K562 (cell line): ENCODE results near the gene SPAG4. TPM values are rescaled to one million over a fixed set of nuclear protein-coding genes. Genes with fewer than 3 reads are reported as not detected.

Experiments used
- ATAC-seq: fragments of 200-7000 bp; cut with Tn5 transposase; 3 replicates; pipeline ENCODE4 v1.9.1; 2020; ENCODE audit warnings: moderate library complexity
- BruUV-seq: library from RNA; stranded (reverse); fragments of 400-500 nt; replicated peaks from 2 replicates; lab custom pipeline; 2021; lab: Mats Ljungman, UMichigan
- CTCF ChIA-PET: fragments of 300-600 bp; formaldehyde crosslinking; extraction: SDS; loops from one replicate; lab custom pipeline; 2021; ENCODE audit warnings: low intra/inter-chr PET ratio; lab: Yijun Ruan, JAX
- POLR2A ChIA-PET: fragments of 300-600, 350-650 bp; sonication (Branson Sonifier 250); formaldehyde crosslinking; extraction: SDS; loops from one replicate; lab custom pipeline; 2021; ENCODE audit warnings: antibody characterized with exemption, inconsistent platforms; lab: Yijun Ruan, JAX
- DNase-seq, 4 experiments: peaks; one replicate each; pipeline versions ENCODE4 v3.0.0 to v3.0.0-alpha.2; 2011 to 2018; ENCODE audit warnings: low spot score in 3 of 4, mixed read lengths in 3 of 4; ENCODE audit errors: extremely low read depth in 1 of 4
- FAIRE-seq: peaks from 2 replicates; lab custom pipeline; 2011; peaks lifted over from hg19 to GRCh38; lab: Jason Lieb, UNC
- H2AFZ ChIP-seq: 2 replicates; pipeline ENCODE4 v1.6.0; 2011; ENCODE audit warnings: low read depth, low read length, control low read depth, inconsistent platforms
- H3K27ac ChIP-seq: fragments of 200-600 bp; 3 replicates; pipeline ENCODE4 v1.8.0; 2011; ENCODE audit warnings: low read depth, mild to moderate bottlenecking, control low read depth, inconsistent platforms, low read length, moderate library complexity, mixed read lengths; ENCODE audit errors: extremely low read depth
- H3K27me3 ChIP-seq, 2 experiments: fragments of 300-600 bp in 1 of 2; 2 replicates in 1 of 2; 3 replicates in 1 of 2; pipeline versions ENCODE4 v1.6.0 to v1.8.0; 2011; ENCODE audit warnings: inconsistent platforms in 2 of 2, low read length in 2 of 2, mild to moderate bottlenecking in 1 of 2, mixed read lengths in 1 of 2, moderate library complexity in 1 of 2; ENCODE audit not compliant: control insufficient read depth in 2 of 2, insufficient read depth in 2 of 2
- H3K36me3 ChIP-seq: fragments of 300-600 bp; 3 replicates; pipeline ENCODE4 v1.8.0; 2011; ENCODE audit warnings: mild to moderate bottlenecking, low read length, inconsistent platforms; ENCODE audit not compliant: control insufficient read depth, insufficient read depth
- H3K4me1 ChIP-seq, 2 experiments: fragments of 200-600 bp in 1 of 2; replicated peaks in 1 of 2; 2 replicates in 1 of 2; 3 replicates in 1 of 2; pipeline versions ENCODE4 v1.5.1 to v1.8.0; 2011; ENCODE audit warnings: inconsistent platforms in 2 of 2, low read length in 2 of 2, mild to moderate bottlenecking in 1 of 2, mixed read lengths in 1 of 2, moderate library complexity in 1 of 2; ENCODE audit not compliant: control insufficient read depth in 2 of 2, insufficient read depth in 2 of 2
- H3K4me2 ChIP-seq: 2 replicates; pipeline ENCODE4 v1.6.1; 2011; ENCODE audit warnings: low read length, control low read depth, inconsistent platforms, mixed read lengths; ENCODE audit not compliant: insufficient read depth
- H3K4me3 ChIP-seq: fragments of 200-600 bp; sonication (generic), shearing (Covaris generic); 2 replicates; pipeline ENCODE4 v1.5.1; 2016; ENCODE audit warnings: control low read depth, inconsistent platforms
- H3K79me2 ChIP-seq: fragments of 200-600 bp; 3 replicates; pipeline ENCODE4 v1.8.0; 2011; ENCODE audit warnings: low read length, inconsistent platforms; ENCODE audit not compliant: control insufficient read depth, insufficient read depth
- H3K9ac ChIP-seq, 2 experiments: 2 replicates each; pipeline versions ENCODE4 v1.6.0 to v1.6.1; 2011; ENCODE audit warnings: low read depth in 2 of 2, low read length in 2 of 2, control low read depth in 1 of 2, inconsistent platforms in 1 of 2, mild to moderate bottlenecking in 1 of 2, mixed read lengths in 1 of 2; ENCODE audit not compliant: insufficient read depth in 1 of 2
- H3K9me1 ChIP-seq: one replicate; pipeline ENCODE4 v1.6.0; 2011; ENCODE audit warnings: inconsistent platforms, mild to moderate bottlenecking, low read length, moderate library complexity; ENCODE audit not compliant: control insufficient read depth, insufficient read depth
- H3K9me3 ChIP-seq: replicated peaks from 2 replicates; pipeline ENCODE4 v1.5.1; 2011; ENCODE audit warnings: low read depth, low read length, inconsistent platforms; ENCODE audit not compliant: control insufficient read depth, insufficient read depth
- H4K20me1 ChIP-seq: replicated peaks from 2 replicates; pipeline ENCODE4 v1.6.1; 2011; ENCODE audit warnings: low read length, inconsistent platforms, mixed read lengths; ENCODE audit not compliant: control insufficient read depth, insufficient read depth
- ARHGAP35 ChIP-seq: fragments of 450-650 bp; IDR thresholded peaks from 2 replicates; pipeline ENCODE4 v1.6.1; 2018; ENCODE audit not compliant: partially characterized antibody
- ASH1L ChIP-seq: fragments of 450-650 bp; IDR thresholded peaks from 2 replicates; pipeline ENCODE4 v1.6.1; 2018; ENCODE audit warnings: borderline replicate concordance, mild to moderate bottlenecking, low read depth; ENCODE audit not compliant: partially characterized antibody
- DACH1 ChIP-seq: fragments of 450-650 bp; IDR thresholded peaks from 2 replicates; pipeline ENCODE4 v1.6.1; 2018; ENCODE audit not compliant: partially characterized antibody
- ELF1 ChIP-seq: fragments of 200-800 bp; sonication (Bioruptor generic); IDR thresholded peaks from 2 replicates; pipeline ENCODE4 v1.6.1; 2016; ENCODE audit warnings: missing genetic modification characterization, missing compliant biosample characterization
- EP300 ChIP-seq: IDR thresholded peaks from 2 replicates; pipeline ENCODE4 v1.6.1; 2012; ENCODE audit warnings: low read length, improper control_type of control experiment
- MTA3 ChIP-seq: fragments of 450-650 bp; formaldehyde crosslinking; IDR thresholded peaks from 2 replicates; pipeline ENCODE4 v1.6.1; 2017; ENCODE audit warnings: mild to moderate bottlenecking, borderline replicate concordance
- ZNF41 ChIP-seq: fragments of 250-450 bp; sonication (Bioruptor Pico); conservative IDR thresholded peaks from 2 replicates; pipeline ENCODE4 v1.4.0; 2020; ENCODE audit warnings: mild to moderate bottlenecking
- WGBS: fragments of 100-300 bp; shearing (Covaris generic); methylation state at CpG from one replicate; pipeline ENCODE4 v1.1.6; 2016; ENCODE audit warnings: low coverage, mixed read lengths; ENCODE audit not compliant: insufficient coverage; ENCODE audit errors: missing lambda C conversion rate; 5-methylcytosine and 5-hydroxymethylcytosine counted together
- in situ Hi-C: fragments of 300-500 bp; cut with MboI; formaldehyde crosslinking; loops from 4 replicates; pipeline ENCODE4 v1.15.0; 2018; ENCODE audit warnings: inconsistent platforms, mixed read lengths
- intact Hi-C: fragments of 100-400 bp; cut with micrococcal nuclease; formaldehyde crosslinking; loops from 2 replicates; pipeline ENCODE4 v1.14.2; 2022
- polyA plus RNA-seq, 8 experiments: library from polyadenylated mRNA; depleted of rRNA in 4 of 8; stranded (reverse) in 5 of 8; unstranded in 3 of 8; fragments of >200 nt; fragmentation: Nextera tagmentation in 2 of 8; fragmentation: Illumina TruSeq in 1 of 8; extraction: Ambion mirVana in 2 of 8; extraction: Trizol in 1 of 8; gene quantifications; 2 replicates each; pipeline versions ENCODE4 v1.2.1 to v1.2.3, GENCODE V29; 2011 to 2014; ENCODE audit warnings: inconsistent platforms in 1 of 8, missing spikeins in 1 of 8
- total RNA-seq, 7 experiments: library from RNA; depleted of rRNA in 6 of 7; stranded (reverse); fragments of >200 nt in 6 of 7; fragmentation: Illumina TruSeq in 2 of 7; extraction: Trizol in 2 of 7; gene quantifications; 2 replicates each; pipeline versions ENCODE4 v1.2.1 to v1.2.3, GENCODE V29; 2011 to 2021; ENCODE audit warnings: low replicate concordance in 1 of 7
- TF ChIP-seq, protein P1 (sequence below): sonication (generic); formaldehyde crosslinking; IDR thresholded peaks from 2 replicates; pipeline ENCODE4 v1.8.0; 2022; ENCODE audit warnings: mild to moderate bottlenecking, missing genetic modification reagents
- TF ChIP-seq, protein P2 (sequence below), 2 experiments: fragments of 450-650 bp in 1 of 2; IDR thresholded peaks; 2 replicates each; pipeline ENCODE4 v1.6.1; 2011 to 2017; ENCODE audit warnings: low read depth in 2 of 2, antibody characterized with exemption in 1 of 2, borderline replicate concordance in 1 of 2, low read length in 1 of 2, mild to moderate bottlenecking in 1 of 2, mixed read lengths in 1 of 2; ENCODE audit not compliant: control insufficient read depth in 1 of 2

Gene SPAG4
- total and polyA plus RNA-seq, 9 of the 15 experiments (the other 6 are each of a cell fraction or from before 2014, with no cell fraction given) = 1.6 to 11.4 (median 4.6) TPM

GRCh38 chr20:35598899-35599775 is 16.5 kb upstream of the SPAG4 start:
- TF ChIP-seq ZNF41 (CRISPR knock-in tag) (no peak), EP300 (no peak), ARHGAP35 (no peak), DACH1 (no peak), ELF1 (tag) (no peak), MTA3 (no peak), ASH1L (no peak)
- TF ChIP-seq, protein P1, sequence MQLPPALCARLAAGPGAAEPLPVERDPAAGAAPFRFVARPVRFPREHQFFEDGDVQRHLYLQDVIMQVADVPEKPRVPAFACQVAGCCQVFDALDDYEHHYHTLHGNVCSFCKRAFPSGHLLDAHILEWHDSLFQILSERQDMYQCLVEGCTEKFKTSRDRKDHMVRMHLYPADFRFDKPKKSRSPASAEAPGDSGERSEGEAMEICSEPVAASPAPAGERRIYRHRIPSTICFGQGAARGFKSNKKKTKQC (CRISPR knock-in tag) = no peak
- TF ChIP-seq, protein P2, sequence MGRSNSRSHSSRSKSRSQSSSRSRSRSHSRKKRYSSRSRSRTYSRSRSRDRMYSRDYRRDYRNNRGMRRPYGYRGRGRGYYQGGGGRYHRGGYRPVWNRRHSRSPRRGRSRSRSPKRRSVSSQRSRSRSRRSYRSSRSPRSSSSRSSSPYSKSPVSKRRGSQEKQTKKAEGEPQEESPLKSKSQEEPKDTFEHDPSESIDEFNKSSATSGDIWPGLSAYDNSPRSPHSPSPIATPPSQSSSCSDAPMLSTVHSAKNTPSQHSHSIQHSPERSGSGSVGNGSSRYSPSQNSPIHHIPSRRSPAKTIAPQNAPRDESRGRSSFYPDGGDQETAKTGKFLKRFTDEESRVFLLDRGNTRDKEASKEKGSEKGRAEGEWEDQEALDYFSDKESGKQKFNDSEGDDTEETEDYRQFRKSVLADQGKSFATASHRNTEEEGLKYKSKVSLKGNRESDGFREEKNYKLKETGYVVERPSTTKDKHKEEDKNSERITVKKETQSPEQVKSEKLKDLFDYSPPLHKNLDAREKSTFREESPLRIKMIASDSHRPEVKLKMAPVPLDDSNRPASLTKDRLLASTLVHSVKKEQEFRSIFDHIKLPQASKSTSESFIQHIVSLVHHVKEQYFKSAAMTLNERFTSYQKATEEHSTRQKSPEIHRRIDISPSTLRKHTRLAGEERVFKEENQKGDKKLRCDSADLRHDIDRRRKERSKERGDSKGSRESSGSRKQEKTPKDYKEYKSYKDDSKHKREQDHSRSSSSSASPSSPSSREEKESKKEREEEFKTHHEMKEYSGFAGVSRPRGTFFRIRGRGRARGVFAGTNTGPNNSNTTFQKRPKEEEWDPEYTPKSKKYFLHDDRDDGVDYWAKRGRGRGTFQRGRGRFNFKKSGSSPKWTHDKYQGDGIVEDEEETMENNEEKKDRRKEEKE (IDR thresholded peaks at IDR 0.05; ENCODE audit: borderline replicate concordance in 1 of 2, control insufficient read depth in 1 of 2, low read depth in 2 of 2, low read length in 1 of 2) = no peak
- Histone ChIP-seq H3K27ac (no peak overlapping the region), H3K9me1 (no peaks in the 10 kb centered on the region), H4K20me1 (no peaks in the 10 kb centered on the region), H3K9ac (peak overlapping the region in 1 of 2 experiments; percentile 29; a peak in 1 of 4 replicates), H2AFZ (no peak overlapping the region), H3K4me3 (no peak overlapping the region), H3K9me3 (no peaks in the 10 kb centered on the region), H3K4me2 (no peak overlapping the region), H3K4me1 (peaks cover 0 to 35% of the 10 kb centered on the region in 2 experiments; a peak in 3 of 5 replicates), H3K27me3 (peaks cover 0 to 35% of the 10 kb centered on the region in 2 experiments; a peak in 4 of 5 replicates), H3K36me3 (no peaks in the 10 kb centered on the region), H3K79me2 (no peaks in the 10 kb centered on the region)
- WGBS = 35% methylated on average over 22 of the region's 22 CpGs
- CTCF ChIA-PET = no interaction called here
- FAIRE-seq (no peak), ATAC-seq (no peak), DNase-seq (peak in 2 of 4 experiments; percentile 5 to 10)
- POLR2A ChIA-PET = interaction anchor here (0.6 to 1.1 kb wide), 2 partner anchors 16 to 17 kb away, joined by 4 read pairs; partner anchors contain the start of gene SPAG4
- no TSS peak for BruUV-seq
- intact Hi-C loops = no loop called here
- in situ Hi-C loops = no loop called here
